Epithelial cell of proximal tubule (primary cell): ENCODE data around the gene TBL1XR1. TPM values are rescaled to one million over a fixed set of nuclear protein-coding genes. Genes with fewer than 3 reads are reported as not detected.

Experiments
- DNase-seq: peaks from one replicate; pipeline ENCODE4 v3.0.0-alpha.2; 2011; ENCODE audit warnings: low read depth
- H3K4me3 ChIP-seq: 2 replicates; pipeline ENCODE4 v1.5.1; 2011; ENCODE audit warnings: low read depth, mild to moderate bottlenecking, low read length
- CTCF ChIP-seq: conservative IDR thresholded peaks from 2 replicates; pipeline ENCODE4 v1.5.1; 2012; ENCODE audit warnings: low read depth, mild to moderate bottlenecking, low read length
- total RNA-seq: library from RNA; depleted of rRNA; stranded (reverse); fragments of >200 nt; gene quantifications from 2 replicates; pipeline ENCODE4 v1.2.3, GENCODE V29; 2015

Gene TBL1XR1
- total RNA-seq, 1 donor from 2014 or later = 61.2 TPM

GRCh38 chr3:177085794-177086193 lies 111.5 kb downstream of the TBL1XR1 start:
- no peak for TF ChIP-seq CTCF
- no peak overlapping the region for H3K4me3 ChIP-seq
- no peak for DNase-seq

- TF ChIP-seq CTCF = no peak
- DNase-seq = no peak
- no peak overlapping the region for H3K4me3 ChIP-seq
These were observed 112.7 kb downstream of the TBL1XR1 start for GRCh38 chr3:177084616-177085015.

GRCh38 chr3:177080122-177080521 lies 117.2 kb downstream of the TBL1XR1 start:
- H3K4me3 ChIP-seq = no peak overlapping the region
- TF ChIP-seq CTCF = no peak

GRCh38 chr3:177079684-177080083 lies 117.6 kb downstream of the TBL1XR1 start:
- DNase-seq = no peak
- no peak overlapping the region for H3K4me3 ChIP-seq
- TF ChIP-seq CTCF = no peak

More at GRCh38 chr3:177080122-177080521, 117.2 kb downstream of the TBL1XR1 start:
- DNase-seq = no peak

GRCh38 chr3:177071496-177072156 lies 125.7 kb downstream of the TBL1XR1 start:
- TF ChIP-seq CTCF = no peak
- H3K4me3 ChIP-seq = no peak overlapping the region
- no peak for DNase-seq

GRCh38 chr3:177069514-177070329 lies 127.6 kb downstream of the TBL1XR1 start:
- TF ChIP-seq CTCF = no peak
- peak; percentile 12 for DNase-seq
- H3K4me3 ChIP-seq = no peak overlapping the region

- no peak for DNase-seq
- H3K4me3 ChIP-seq = no peak overlapping the region
These were observed 128.3 kb downstream of the TBL1XR1 start for GRCh38 chr3:177068967-177069366.

More at GRCh38 chr3:177068967-177069366, 128.3 kb downstream of the TBL1XR1 start:
- TF ChIP-seq CTCF = no peak
